Stimulated activated CD4-positive, alpha-beta T cell treated with anti-CD3 and anti-CD28 coated beads, TNF-alpha, amount 100 ng/mL, for 24 hours (primary cell): ENCODE data around the gene RIMS3.

Experiments used
- DNase-seq, 3 experiments: peaks; one replicate each; pipeline ENCODE4 v3.0.0-alpha.2; 2020; ENCODE audit warnings: low read depth in 3 of 3

Gene RIMS3

DNA sequence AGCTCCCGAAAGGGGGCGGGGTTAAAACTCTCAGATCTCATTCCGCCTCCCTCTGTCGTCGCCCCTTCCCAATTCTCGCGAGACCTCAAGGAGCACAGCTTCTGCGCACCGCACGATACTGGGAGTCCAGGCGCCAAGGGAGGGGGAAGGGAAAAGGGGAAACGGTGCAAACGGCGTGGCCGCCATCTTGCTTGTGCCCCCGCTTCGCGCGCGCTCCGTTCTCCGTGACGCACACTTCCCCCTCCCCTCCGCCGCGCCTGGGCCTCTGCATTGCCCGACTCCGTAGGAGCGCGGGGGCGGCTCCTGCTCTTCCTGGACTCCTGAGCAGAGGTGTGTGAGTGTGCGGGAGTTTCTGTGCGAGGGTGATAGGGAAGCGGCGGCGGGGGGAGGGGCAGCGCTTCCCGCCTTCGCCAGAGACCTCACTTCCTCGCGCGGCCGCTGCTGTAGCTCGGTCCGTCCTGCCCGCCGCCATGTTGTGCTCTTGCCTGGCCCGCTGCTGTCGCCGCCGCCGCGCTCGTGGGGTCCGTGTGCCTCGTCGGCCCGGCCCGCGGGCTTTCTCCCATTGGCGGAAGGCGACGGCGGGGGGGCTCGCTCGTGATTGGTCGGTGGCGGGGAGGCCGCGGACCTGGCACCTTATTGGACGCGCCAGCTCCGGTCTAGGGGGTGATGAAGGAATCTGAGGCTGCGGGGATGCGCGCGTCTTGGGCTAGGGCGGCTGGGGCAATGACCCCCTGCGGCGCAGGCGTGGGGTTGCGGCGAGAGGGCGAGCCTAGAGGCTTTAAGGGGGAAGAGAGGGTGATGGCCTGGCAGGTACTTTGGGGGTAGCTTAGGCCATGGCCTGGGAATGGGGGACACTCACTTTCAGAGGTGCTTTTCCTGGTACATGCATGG is 26.3 kb upstream of the RIMS3 start, which contains the start of gene NFYC:
Gene NFYC, plus strand, starts transcription at position 167 of the 891 bp plus-strand sequence. CDS start 47,140 bp downstream, outside the sequence.
- DNase-seq, result peak; percentile 92 to 94 (median 94)

GRCh38 chr1:40690771-40691537 is 25.5 kb upstream of the RIMS3 start:
- DNase-seq, result no peak

DNA sequence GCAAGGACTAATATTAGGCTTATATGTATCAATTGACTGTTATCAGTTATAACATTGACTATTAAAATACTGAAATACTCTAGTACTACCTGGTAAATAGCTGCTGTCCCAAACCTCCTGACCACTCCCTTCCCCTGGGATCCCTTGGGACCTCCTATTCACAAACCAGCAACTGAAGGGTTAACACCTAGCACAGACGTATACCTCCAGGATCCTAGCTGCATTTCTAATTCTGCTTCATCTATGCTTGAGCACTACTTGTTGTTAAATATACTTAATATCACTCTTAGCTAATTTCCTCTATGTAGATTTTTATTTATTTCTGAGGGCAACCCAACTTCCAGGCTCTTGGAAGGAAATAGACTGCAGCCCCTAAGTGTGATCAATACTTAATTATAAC is 24.3 kb upstream of the RIMS3 start:
- DNase-seq, result no peak

DNA sequence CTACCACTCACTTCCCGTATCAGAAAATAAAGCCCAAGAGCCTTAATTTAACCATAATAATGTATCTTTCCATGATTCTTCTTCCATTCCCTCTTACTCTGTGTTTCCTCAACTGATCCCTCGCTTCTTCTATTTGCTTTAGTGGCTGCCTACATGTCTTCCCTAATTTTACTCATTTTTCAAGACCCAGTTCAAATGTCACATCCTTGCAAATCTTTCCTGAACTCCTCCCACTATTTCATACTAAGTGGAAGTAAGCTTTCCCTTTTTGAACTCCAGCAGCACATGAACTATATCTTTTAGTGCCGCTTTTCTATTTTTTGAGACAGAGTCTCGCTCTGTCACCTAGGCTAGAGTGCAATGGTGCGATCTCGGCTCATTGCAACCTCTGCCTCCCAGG is 22.2 kb upstream of the RIMS3 start:
- no peak for DNase-seq

GRCh38 chr1:40687059-40687458 is 21.6 kb upstream of the RIMS3 start:
- DNase-seq, result no peak

- no peak for DNase-seq
Observed at GRCh38 chr1:40684669-40685068, 19.2 kb upstream of the RIMS3 start.

- DNase-seq, result no peak
Observed at GRCh38 chr1:40679165-40679953, 13.9 kb upstream of the RIMS3 start.

DNA sequence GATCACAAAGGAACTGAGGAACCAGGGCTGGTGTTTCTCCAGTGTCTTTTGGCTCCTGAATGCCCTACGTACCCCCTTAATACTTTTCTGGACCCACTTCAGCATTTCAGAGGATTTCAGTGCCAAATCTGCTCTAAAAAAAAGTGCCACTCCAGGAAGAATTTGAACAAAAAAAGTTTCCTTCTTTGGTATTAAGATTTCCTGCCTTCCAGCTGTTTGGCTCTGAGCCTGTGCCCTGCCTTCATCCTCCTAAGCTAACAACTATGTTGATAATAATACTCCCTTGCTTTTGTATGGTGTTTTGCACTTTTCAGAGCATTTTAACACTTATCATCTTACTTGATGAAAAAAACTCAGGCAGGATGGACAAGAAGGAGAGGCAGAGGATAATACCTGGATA is 11.0 kb upstream of the RIMS3 start:
- DNase-seq, result no peak

GRCh38 chr1:40673452-40673851 is 8.0 kb upstream of the RIMS3 start:
- DNase-seq, result no peak

- peak; percentile 70 to 85 (median 77) for DNase-seq
Observed at GRCh38 chr1:40668769-40669525, 3.5 kb upstream of the RIMS3 start.

DNA sequence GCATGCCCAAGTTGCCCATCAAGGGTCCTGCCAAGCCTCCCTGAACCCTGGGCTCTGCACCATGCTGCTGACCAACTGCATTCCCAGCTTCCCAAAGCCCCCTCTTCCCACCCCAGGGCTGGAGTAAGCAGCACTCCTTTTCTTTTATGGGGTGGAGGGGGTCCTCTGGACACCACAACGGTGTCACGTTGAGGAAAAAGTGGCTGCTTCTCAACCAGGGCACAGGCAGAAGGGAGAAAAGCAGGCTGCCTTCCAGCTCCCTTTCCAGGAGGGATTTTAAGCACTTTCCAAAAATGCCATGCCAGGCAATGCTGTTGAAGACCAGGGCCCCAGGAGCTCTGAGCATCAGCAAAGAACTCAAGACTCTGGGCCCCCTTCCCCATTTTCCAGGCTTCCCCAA is 691 bp downstream of the RIMS3 start:
- DNase-seq, result no peak

DNA sequence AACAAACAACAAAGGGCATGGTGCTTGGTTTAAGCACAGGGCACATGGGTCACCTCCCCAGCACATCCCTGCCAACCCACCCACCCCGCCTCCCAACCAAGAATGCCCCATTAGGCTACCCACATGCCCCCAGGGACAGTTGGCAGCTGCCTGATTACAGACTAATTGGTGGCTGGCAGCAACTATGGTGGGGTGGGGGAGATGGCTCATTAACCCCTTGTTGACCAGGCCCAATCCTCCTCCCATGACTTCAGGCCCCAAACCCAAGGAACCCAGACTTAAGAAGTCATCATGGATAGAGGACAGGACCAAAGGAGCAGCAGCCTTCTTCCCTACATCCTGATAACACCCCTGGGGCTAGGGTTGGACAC is 1.3 kb downstream of the RIMS3 start:
- no peak for DNase-seq

GRCh38 chr1:40663324-40664166 is 1.9 kb downstream of the RIMS3 start:
- DNase-seq, result no peak

- peak in 1 of 3 experiments; percentile 32 for DNase-seq
Observed at GRCh38 chr1:40662864-40663263, 2.6 kb downstream of the RIMS3 start.

GRCh38 chr1:40662151-40662550 is 3.3 kb downstream of the RIMS3 start:
- no peak for DNase-seq

DNA sequence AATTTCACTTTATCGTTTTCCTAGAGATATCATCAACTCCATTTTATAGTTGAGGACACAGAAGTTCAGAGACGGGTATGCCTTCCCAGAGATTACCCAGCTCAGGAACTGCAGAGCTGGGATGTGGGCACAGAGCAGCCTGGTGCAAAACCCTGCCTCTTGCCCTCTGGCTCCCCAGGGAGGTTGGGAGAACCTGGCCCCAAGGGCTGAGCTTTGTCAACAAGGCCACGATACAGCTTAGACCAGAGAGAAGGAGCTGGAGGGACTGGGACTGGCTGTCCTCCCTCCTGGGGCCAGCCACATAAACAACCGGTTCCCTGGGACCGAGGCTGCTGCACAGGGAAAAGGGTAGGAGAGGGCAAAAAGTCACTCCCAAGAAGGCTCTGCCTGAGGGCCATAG is 3.8 kb downstream of the RIMS3 start:
- DNase-seq, result no peak

DNA sequence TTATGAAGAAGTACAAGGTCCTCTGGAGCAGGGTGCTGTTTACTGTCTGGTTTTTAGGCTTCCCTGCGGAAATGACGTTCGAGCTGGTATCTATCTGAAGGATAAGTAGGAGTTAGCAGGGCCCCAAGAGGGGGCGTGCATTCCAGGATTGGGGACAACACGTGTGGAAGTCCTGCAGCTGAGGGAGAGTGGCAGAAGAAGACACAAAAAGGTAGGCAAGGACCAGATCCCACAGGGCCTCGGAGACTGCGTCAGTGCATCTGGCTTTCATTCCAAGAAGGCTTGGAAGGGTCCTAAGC is 5.9 kb downstream of the RIMS3 start:
- DNase-seq, result no peak

DNA sequence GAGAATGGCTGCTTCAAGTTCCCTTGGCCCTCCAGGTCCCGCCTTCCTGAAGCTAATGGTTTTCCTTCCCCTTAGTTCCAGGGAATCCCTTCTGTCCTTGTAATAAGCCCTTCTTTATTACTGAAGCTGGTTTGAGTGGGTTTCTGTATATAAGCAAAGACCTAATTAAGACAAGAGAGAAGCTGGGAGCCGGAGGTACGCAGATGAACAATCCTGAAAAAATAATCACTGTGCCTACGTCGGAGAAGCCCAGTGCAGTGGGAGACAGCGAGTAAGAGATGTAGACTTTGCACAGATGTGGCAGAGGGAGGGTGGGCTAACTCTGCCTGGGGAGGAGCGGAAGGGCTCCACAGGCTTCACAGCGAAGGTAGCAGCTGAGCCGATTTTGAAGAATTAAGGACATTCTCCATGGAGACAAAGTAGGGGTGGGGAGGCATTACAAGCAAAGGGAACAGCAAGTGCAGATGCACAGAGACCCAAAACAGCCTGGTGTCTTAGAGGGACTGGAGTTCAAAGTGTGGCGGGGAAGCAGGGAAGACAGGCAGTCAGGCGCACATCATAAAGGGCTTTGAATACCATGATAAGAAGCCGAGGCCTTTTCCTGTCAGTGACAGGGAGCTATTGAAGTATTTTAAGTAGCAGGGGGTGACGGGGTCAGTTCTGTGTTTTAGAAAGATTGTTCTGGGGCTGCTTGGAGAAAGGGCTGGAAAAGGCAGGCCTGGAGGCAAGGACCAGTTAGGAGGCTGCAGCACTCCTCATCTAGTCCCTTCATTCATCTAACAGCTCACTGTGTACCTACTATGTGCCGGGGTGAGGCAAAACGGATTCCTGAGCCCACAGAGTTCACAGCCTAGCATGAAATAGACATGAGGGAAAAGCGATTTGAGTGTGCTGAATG is 6.5 kb downstream of the RIMS3 start:
- no peak for DNase-seq

DNA sequence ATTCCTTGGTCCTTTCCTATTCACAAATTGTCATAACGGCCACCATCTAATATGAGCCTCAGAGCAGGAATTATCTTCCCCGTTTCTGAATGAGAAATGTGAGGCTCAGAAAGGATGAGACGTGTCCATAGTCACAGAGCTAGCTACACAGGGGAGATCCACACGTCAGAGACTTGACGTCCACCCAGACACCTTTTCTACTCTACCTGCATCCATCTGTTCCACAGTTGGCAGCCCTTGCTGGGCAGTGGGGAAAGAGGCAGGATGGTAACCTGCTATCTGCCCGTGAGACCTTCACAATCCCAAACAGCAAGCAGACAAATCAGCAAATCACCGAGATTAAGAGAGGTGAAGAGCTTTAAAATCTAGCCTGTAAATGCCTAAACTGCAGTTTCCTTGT is 8.4 kb downstream of the RIMS3 start:
- no peak for DNase-seq
